ENCODE measurements around the gene SULT2B1. TPM values are rescaled to one million over a fixed set of nuclear protein-coding genes. Genes with fewer than 3 reads are reported as not detected.

Gene SULT2B1
- total and polyA plus RNA-seq, 8 donors: 2.1 to 6.3 (median 2.9) TPM

GRCh38 chr19:48553676-48554384 is 1.9 kb downstream of the SULT2B1 start:
- DNase-seq (peak in 1 of 4 donors; percentile 72), ATAC-seq (peak; percentile 66)
- H3K36me3 ChIP-seq: no peaks in the 10 kb centered on the region
- H3K27me3 ChIP-seq: peaks cover 0 to 30% of the 10 kb centered on the region in 2 donors
- peak overlapping the region in 1 of 2 donors; percentile 53 for H3K27ac ChIP-seq
- intact Hi-C loops (cut with DNase I): no loop called here
- TF ChIP-seq CTCF (IDR thresholded peaks at IDR 0.05): no peak
- no peak overlapping the region for H3K4me3 ChIP-seq
- no peaks in the 10 kb centered on the region for H3K9me3 ChIP-seq
- H3K4me1 ChIP-seq: no peaks in the 10 kb centered on the region

GRCh38 chr19:48554385-48555091 is 2.6 kb downstream of the SULT2B1 start:
- no peaks in the 10 kb centered on the region for H3K9me3 ChIP-seq
- DNase-seq: peak in 1 of 4 donors; percentile 79
- H3K4me1 ChIP-seq: no peaks in the 10 kb centered on the region
- H3K4me3 ChIP-seq: no peak overlapping the region
- ATAC-seq: peak; percentile 66
- peaks cover 0 to 37% of the 10 kb centered on the region in 2 donors for H3K27me3 ChIP-seq
- no peak for TF ChIP-seq CTCF (IDR thresholded peaks at IDR 0.05)
- no peak overlapping the region for H3K27ac ChIP-seq
- intact Hi-C loops (cut with DNase I): no loop called here
- H3K36me3 ChIP-seq: no peaks in the 10 kb centered on the region

- Histone ChIP-seq H3K36me3 (no peaks in the 10 kb centered on the region), H3K4me1 (no peaks in the 10 kb centered on the region), H3K27me3 (peaks cover 0 to 37% of the 10 kb centered on the region in 2 donors), H3K4me3 (no peak overlapping the region), H3K27ac (no peak overlapping the region), H3K9me3 (no peaks in the 10 kb centered on the region)
- DNase-seq (no peak), ATAC-seq (no peak)
- TF ChIP-seq CTCF (IDR thresholded peaks at IDR 0.05): no peak
- intact Hi-C loops (cut with DNase I): no loop called here
Observed at GRCh38 chr19:48556163-48556562, 4.2 kb downstream of the SULT2B1 start.

GRCh38 chr19:48556825-48557224 is 4.9 kb downstream of the SULT2B1 start:
- H3K4me1 ChIP-seq: no peaks in the 10 kb centered on the region
- no peak overlapping the region for H3K27ac ChIP-seq
- H3K27me3 ChIP-seq: peaks cover 0 to 30% of the 10 kb centered on the region in 2 donors
- no peaks in the 10 kb centered on the region for H3K36me3 ChIP-seq
- TF ChIP-seq CTCF (IDR thresholded peaks at IDR 0.05): no peak
- no peak for DNase-seq
- no peaks in the 10 kb centered on the region for H3K9me3 ChIP-seq
- intact Hi-C loops (cut with DNase I): no loop called here
- ATAC-seq: no peak
- no peak overlapping the region for H3K4me3 ChIP-seq

GRCh38 chr19:48558018-48558684 is 6.2 kb downstream of the SULT2B1 start:
- Histone ChIP-seq H3K27me3 (peaks cover 0 to 25% of the 10 kb centered on the region in 2 donors), H3K4me3 (no peak overlapping the region), H3K27ac (no peak overlapping the region), H3K4me1 (no peaks in the 10 kb centered on the region), H3K9me3 (no peaks in the 10 kb centered on the region), H3K36me3 (no peaks in the 10 kb centered on the region)
- intact Hi-C loops (cut with DNase I): no loop called here
- peak in 3 of 4 donors; percentile 48 to 78 (median 61) for DNase-seq
- no peak for TF ChIP-seq CTCF (IDR thresholded peaks at IDR 0.05)
- ATAC-seq: peak; percentile 64

Data from left lung (tissue), 10 donors.